DND-41 (cell line): ENCODE measurements around the gene SLC27A6.

Experiments used
- ATAC-seq: fragments of 200-7000 bp; cut with Tn5 transposase; 3 replicates; pipeline ENCODE4 v1.9.1; 2021; ENCODE audit warnings: low read depth; ENCODE audit not compliant: insufficient read depth
- DNase-seq: peaks from one replicate; pipeline ENCODE4 v3.0.0-alpha.2; 2020
- H2AFZ ChIP-seq: 2 replicates; pipeline ENCODE4 v1.6.0; 2012; ENCODE audit warnings: low read depth, low read length
- H3K27ac ChIP-seq: 2 replicates; pipeline ENCODE4 v1.5.1; 2012; ENCODE audit warnings: low read length, inconsistent platforms
- H3K27me3 ChIP-seq: fragments of 200-600 bp; sonication (generic); 2 replicates; pipeline ENCODE4 v1.6.0; 2012; ENCODE audit warnings: low read length, mild to moderate bottlenecking, inconsistent platforms; ENCODE audit not compliant: insufficient read depth, poor library complexity
- H3K36me3 ChIP-seq: 2 replicates; pipeline ENCODE4 v1.5.1; 2012; ENCODE audit warnings: low read length, inconsistent platforms; ENCODE audit not compliant: insufficient read depth
- H3K4me1 ChIP-seq: 2 replicates; pipeline ENCODE4 v1.5.1; 2012; ENCODE audit warnings: mild to moderate bottlenecking, low read length; ENCODE audit not compliant: insufficient read depth
- H3K4me2 ChIP-seq: 2 replicates; pipeline ENCODE4 v1.6.0; 2012; ENCODE audit warnings: mild to moderate bottlenecking, moderate library complexity, low read length, inconsistent platforms; ENCODE audit not compliant: insufficient read depth
- H3K4me3 ChIP-seq, 2 experiments: fragments of 200-600 bp in 1 of 2; shearing (Covaris generic) in 1 of 2; 2 replicates each; pipeline ENCODE4 v1.5.1; 2012 to 2016; ENCODE audit warnings: inconsistent platforms in 2 of 2, low read length in 2 of 2, mild to moderate bottlenecking in 2 of 2, low read depth in 1 of 2, moderate library complexity in 1 of 2
- H3K79me2 ChIP-seq: 2 replicates; pipeline ENCODE4 v1.6.0; 2012; ENCODE audit warnings: low read length, inconsistent platforms; ENCODE audit not compliant: insufficient read depth
- H3K9ac ChIP-seq: 2 replicates; pipeline ENCODE4 v1.6.0; 2012; ENCODE audit warnings: low read depth, mild to moderate bottlenecking, inconsistent platforms, low read length, moderate library complexity
- H3K9me3 ChIP-seq: 2 replicates; pipeline ENCODE4 v1.5.1; 2012; ENCODE audit warnings: low read length, moderate library complexity, mild to moderate bottlenecking, inconsistent platforms; ENCODE audit not compliant: insufficient read depth, severe bottlenecking
- H4K20me1 ChIP-seq: 2 replicates; pipeline ENCODE4 v1.6.0; 2012; ENCODE audit warnings: low read length; ENCODE audit not compliant: insufficient read depth
- EZH2 ChIP-seq: IDR thresholded peaks from 3 replicates; pipeline ENCODE4 v1.6.1; 2012; ENCODE audit warnings: borderline replicate concordance, low read depth, mild to moderate bottlenecking, moderate library complexity, low read length, inconsistent platforms; ENCODE audit not compliant: severe bottlenecking
- TF ChIP-seq, protein P1 (sequence below): IDR thresholded peaks from 2 replicates; pipeline ENCODE4 v1.5.1; 2012; ENCODE audit warnings: borderline replicate concordance, low read length, moderate library complexity, mild to moderate bottlenecking; ENCODE audit not compliant: poor library complexity, severe bottlenecking; ENCODE audit errors: extremely low read depth

SLC27A6 gene

DNA sequence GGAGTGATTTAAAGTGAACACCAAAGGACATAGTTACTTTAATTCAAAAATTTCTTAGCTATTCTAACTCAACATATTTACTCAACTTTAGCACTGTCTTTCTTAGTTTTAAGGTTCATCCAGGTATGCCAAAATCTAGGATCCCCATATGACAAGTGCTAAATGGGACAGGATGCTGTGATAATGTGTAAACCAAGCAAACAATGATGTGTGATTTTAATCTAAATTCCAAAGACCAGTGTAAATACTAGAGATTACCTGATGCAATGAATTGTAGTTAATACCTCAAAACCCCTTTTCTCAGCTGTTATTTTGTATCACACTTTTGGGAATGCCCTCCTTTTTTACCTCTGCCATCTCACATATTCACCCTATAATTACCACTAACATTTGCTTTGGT lies 102.5 kb downstream of the SLC27A6 start:
- no peaks in the 10 kb centered on the region for H3K4me1 ChIP-seq
- H3K36me3 ChIP-seq, result no peaks in the 10 kb centered on the region
- H3K79me2 ChIP-seq, result no peaks in the 10 kb centered on the region
- H3K4me2 ChIP-seq, result no peak overlapping the region
- ATAC-seq (no peak), DNase-seq (no peak)
- H3K9me3 ChIP-seq, result no peaks in the 10 kb centered on the region
- H2AFZ ChIP-seq, result no peak overlapping the region
- no peak overlapping the region for H3K4me3 ChIP-seq
- no peaks in the 10 kb centered on the region for H4K20me1 ChIP-seq
- H3K27me3 ChIP-seq, result no peaks in the 10 kb centered on the region
- H3K27ac ChIP-seq, result no peak overlapping the region
- TF ChIP-seq EZH2, result no peak
- TF ChIP-seq, protein P1, sequence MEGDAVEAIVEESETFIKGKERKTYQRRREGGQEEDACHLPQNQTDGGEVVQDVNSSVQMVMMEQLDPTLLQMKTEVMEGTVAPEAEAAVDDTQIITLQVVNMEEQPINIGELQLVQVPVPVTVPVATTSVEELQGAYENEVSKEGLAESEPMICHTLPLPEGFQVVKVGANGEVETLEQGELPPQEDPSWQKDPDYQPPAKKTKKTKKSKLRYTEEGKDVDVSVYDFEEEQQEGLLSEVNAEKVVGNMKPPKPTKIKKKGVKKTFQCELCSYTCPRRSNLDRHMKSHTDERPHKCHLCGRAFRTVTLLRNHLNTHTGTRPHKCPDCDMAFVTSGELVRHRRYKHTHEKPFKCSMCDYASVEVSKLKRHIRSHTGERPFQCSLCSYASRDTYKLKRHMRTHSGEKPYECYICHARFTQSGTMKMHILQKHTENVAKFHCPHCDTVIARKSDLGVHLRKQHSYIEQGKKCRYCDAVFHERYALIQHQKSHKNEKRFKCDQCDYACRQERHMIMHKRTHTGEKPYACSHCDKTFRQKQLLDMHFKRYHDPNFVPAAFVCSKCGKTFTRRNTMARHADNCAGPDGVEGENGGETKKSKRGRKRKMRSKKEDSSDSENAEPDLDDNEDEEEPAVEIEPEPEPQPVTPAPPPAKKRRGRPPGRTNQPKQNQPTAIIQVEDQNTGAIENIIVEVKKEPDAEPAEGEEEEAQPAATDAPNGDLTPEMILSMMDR, result no peak
- no peak overlapping the region for H3K9ac ChIP-seq

GRCh38 chr5:129069292-129069691 lies 104.0 kb downstream of the SLC27A6 start:
- Histone ChIP-seq H3K27ac (no peak overlapping the region), H3K9me3 (no peaks in the 10 kb centered on the region), H2AFZ (no peak overlapping the region), H3K79me2 (no peaks in the 10 kb centered on the region), H3K4me2 (no peak overlapping the region), H3K36me3 (no peaks in the 10 kb centered on the region), H3K27me3 (no peaks in the 10 kb centered on the region), H3K9ac (no peak overlapping the region), H3K4me1 (no peaks in the 10 kb centered on the region), H4K20me1 (no peaks in the 10 kb centered on the region), H3K4me3 (no peak overlapping the region)
- no peak for DNase-seq
- TF ChIP-seq, protein P1, result no peak
- TF ChIP-seq EZH2, result no peak
- ATAC-seq, result no peak

DNA sequence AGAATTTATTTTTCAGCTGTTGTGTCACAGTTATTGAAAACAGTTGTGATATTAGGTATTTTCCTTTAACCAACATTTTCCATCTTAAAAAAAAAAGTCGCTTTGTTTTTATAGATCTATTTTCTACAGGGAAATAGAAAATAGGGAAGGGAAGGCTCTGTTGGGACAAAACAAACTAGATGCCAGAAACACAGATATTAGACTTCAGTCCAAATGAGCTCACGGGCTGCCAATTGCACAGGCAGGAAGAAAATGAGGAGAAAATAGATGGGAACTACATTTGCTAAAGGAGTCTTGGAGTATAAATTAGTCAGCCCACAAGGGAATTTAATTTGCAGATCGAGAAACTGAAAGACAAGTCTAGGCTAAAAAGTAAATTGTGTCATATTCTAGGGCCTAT lies 107.8 kb downstream of the SLC27A6 start:
- Histone ChIP-seq H3K9ac (no peak overlapping the region), H2AFZ (no peak overlapping the region), H3K79me2 (no peaks in the 10 kb centered on the region), H3K4me1 (no peaks in the 10 kb centered on the region), H4K20me1 (no peaks in the 10 kb centered on the region), H3K9me3 (no peaks in the 10 kb centered on the region), H3K27me3 (no peaks in the 10 kb centered on the region), H3K4me2 (no peak overlapping the region), H3K4me3 (no peak overlapping the region), H3K36me3 (no peaks in the 10 kb centered on the region), H3K27ac (no peak overlapping the region)
- DNase-seq (no peak), ATAC-seq (no peak)
- TF ChIP-seq, protein P1, result no peak
- no peak for TF ChIP-seq EZH2

DNA sequence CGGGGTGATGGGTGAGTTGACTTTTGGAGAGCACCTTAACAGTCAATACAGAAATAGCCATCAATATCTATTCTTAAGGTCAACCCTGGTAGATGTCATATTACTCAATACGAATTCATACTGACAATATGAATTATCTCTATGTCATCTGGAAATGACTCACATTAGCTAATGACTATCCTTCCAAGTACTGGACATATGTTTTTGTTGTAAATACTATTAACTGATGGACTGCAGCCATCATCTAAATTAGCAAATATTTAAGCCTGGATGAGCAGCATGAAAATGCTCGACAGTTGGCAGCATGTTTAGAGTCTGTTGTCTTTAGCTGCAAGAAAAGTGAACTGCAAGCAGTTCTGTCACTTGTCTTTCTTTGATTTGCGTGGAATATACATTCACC lies 109.6 kb downstream of the SLC27A6 start:
- no peaks in the 10 kb centered on the region for H3K4me1 ChIP-seq
- H3K9me3 ChIP-seq, result no peaks in the 10 kb centered on the region
- H3K4me2 ChIP-seq, result no peak overlapping the region
- TF ChIP-seq, protein P1, result no peak
- TF ChIP-seq EZH2, result no peak
- H3K4me3 ChIP-seq, result no peak overlapping the region
- no peak overlapping the region for H2AFZ ChIP-seq
- H3K9ac ChIP-seq, result no peak overlapping the region
- ATAC-seq (no peak), DNase-seq (no peak)
- H3K27me3 ChIP-seq, result no peaks in the 10 kb centered on the region
- H3K79me2 ChIP-seq, result no peaks in the 10 kb centered on the region
- H3K27ac ChIP-seq, result no peak overlapping the region
- H4K20me1 ChIP-seq, result no peaks in the 10 kb centered on the region
- no peaks in the 10 kb centered on the region for H3K36me3 ChIP-seq
